T1000 (cell line): Measurements from ENCODE around the gene WEE1.
A peak's percentile ranks its signal among the peaks of the same experiment; 100 is the strongest.
"Not testable (repeated sequence)": the region's sequence is repeated elsewhere in the genome, so short reads cannot be mapped to it uniquely, and the experiment has no call there.

Source experiments
- DNase-seq: peaks from one replicate; lab custom pipeline; 2025; ENCODE audit warnings: mixed read lengths; lab: John Stamatoyannopoulos, UW

Gene WEE1

DNA sequence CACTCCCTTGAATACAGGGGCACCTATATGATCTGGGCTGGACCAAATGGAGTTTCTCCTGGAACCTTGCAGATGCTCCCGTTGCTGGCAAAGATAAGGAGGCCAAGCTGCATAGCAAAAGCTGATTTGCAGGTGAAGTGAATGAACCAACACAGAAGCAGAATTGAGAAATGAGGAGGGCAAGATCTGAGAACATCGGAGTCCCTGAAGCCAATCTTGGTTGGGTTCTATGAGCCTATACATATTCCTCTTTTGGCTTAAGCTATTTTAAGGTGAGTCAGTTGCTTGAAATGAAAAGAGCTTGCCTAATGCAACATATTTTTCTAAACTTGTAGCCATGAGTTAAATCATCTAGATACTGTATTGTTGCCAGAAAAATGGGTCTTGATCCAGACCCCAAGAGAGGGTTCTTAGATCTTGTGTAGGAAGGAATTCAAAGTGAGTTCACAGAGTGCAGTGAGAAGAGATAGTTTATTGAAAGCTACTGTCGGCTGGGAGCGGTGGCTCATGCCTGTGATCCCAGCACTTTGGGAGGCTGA lies 23.5 kb downstream of the WEE1 start:
- no peak for DNase-seq

GRCh38 chr11:9600166-9600565 lies 26.7 kb downstream of the WEE1 start:
- DNase-seq: no peak

- no peak for DNase-seq
Observed at GRCh38 chr11:9600644-9601036, 27.2 kb downstream of the WEE1 start.

DNA sequence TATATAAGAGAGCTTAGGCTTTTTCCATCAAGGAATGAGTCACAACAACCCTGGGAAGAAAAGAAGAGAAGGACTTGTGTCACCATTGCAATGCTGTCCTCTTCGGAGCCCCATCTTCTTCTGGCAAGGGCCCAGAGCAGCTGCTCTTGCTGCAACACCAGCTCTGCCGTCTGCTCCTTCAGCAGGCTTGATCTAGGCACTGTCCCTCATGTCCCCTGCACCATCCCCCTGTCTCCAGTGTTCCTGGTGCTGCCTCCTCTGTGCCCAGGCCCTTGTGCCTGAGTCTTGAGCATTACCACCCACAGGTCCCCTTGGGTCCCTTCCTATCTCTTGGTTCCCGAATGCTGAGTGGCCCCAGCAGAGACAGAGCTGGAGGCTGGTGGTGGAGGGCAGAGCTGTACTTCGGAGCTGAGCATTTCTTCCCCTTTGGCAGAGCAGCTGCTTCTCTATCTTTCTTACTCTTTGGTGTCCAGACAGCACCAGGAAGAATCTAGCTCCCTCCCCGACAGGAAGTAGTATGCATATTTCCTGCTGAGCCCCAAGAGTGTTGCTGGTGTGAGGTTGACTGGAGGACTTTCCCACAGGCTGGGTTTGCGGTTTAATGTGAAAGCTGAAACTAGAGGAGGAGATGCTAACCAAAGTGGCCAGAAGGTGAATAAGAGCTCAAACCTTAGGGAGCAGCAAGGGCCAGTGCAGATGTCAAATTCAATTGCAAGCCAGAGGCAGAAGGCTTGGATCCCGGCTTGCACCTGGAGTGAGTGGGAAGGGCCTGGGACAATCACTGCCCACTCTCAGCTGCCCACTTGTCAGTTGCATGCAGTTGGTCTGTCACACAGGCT lies 27.8 kb downstream of the WEE1 start:
- DNase-seq: peak; percentile 20

- DNase-seq: no peak
Observed at GRCh38 chr11:9601876-9602199, 28.4 kb downstream of the WEE1 start.

- not testable (repeated sequence) for DNase-seq
Observed at GRCh38 chr11:9603214-9603613, 29.7 kb downstream of the WEE1 start.

DNA sequence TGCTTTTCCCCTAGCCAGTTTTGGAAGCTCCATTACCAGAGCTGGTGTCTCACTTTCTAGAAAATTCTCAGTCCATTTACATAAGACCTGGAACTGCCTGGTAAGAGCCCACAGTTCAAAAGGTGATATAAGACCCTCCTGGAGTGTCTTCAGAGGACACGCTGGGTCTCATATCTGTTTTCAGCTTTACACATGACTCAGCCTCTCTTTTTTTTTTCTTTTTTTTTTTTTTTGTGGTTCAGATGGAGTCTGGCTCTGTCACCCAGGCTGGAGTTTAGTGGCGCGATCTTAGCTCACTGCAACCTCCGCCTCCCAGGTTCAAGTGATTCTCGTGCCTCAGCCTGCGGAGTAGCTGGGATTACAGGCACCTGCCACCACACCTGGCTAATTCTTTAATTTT lies 30.7 kb downstream of the WEE1 start:
- DNase-seq: no peak

DNA sequence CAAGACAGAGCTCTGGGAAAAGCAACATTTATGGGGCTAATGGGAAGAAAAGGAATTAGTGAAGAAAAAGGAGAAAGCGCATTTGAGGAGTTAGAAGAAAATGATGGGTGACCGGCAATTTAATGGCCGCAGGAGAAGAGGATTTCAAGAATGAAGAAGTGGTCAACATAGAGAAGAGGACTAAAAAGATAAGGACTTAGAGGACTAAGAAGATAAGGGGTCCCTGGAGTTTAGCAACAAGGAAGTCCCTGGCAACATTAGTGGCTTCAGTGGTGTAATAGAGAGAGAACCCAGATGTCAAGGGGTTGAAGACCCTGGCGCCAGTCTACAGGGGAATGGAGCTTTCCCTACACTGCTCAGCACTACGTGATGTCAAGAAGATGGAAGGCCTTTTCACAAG lies 32.3 kb downstream of the WEE1 start:
- DNase-seq: no peak

DNA sequence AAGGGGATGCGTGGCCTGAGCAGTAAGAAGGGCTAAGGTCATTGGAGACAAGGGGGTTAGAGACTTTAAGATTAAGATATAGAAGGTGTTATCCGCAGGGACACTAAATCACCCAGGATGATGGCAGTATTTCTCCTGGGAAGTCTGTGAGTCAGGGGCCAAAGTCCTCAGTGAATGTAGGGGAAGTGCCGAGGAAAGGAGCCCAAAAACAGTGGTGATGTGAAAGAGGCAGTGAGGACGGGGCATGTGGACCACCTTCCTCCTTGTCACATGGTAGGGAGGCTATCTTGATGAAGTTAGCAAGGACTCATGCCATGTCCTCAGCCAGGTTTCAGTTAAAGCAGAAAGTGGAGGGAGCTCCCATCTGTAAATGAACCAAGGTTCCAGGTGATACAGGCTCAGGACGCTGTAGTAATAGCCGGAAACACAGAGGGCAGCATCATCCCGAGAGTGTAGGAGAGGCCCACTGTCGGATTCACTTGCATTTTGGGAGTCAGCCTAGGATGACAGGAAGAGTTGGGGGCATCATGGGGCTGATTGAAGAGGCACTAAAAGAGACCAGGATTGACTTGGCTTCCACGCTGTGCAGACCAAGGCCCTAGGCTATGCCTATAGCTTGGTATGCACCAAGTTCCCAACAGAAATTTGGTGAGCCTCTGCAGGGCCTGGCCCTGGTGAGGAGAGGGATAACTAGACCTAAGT lies 33.5 kb downstream of the WEE1 start:
- no peak for DNase-seq

GRCh38 chr11:9607511-9607899 lies 34.0 kb downstream of the WEE1 start:
- no peak for DNase-seq

DNA sequence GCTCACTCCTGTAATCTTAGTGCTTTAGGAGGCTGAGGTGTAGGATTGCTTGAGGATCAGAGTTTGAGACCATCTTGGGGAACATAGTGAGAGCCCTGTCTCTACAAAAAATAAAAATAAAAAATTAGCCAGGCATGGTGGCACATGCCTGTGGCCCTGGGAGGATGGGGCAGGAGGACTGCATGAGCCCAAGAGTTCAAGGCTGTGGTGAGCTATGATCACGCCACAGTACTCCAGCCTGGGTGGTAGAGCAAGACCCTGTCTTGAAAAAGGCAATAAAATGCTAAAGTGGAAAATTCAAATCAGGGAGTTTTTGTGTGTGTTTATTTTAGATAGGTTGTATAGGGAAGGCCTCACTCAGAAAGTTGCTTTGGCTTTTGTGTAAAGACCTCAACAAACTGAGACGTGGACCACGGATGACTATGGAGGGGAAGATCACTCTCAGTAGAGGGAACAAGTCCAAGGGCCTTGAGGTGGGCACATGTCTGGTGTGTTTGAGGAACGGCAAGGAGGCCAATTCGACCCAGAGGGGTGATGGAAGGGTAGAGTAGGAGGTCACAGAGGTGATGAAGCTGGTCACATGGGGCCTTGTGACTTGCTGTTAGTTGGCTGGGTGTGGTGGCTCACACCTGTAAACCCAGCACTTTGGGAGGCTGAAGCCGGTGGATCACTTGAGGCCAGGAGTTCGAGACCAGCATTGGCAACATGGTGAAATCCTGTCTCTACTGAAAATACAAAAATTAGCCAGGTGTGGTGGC lies 35.7 kb downstream of the WEE1 start:
- DNase-seq: no peak

GRCh38 chr11:9609841-9610240 lies 36.4 kb downstream of the WEE1 start:
- no peak for DNase-seq

DNA sequence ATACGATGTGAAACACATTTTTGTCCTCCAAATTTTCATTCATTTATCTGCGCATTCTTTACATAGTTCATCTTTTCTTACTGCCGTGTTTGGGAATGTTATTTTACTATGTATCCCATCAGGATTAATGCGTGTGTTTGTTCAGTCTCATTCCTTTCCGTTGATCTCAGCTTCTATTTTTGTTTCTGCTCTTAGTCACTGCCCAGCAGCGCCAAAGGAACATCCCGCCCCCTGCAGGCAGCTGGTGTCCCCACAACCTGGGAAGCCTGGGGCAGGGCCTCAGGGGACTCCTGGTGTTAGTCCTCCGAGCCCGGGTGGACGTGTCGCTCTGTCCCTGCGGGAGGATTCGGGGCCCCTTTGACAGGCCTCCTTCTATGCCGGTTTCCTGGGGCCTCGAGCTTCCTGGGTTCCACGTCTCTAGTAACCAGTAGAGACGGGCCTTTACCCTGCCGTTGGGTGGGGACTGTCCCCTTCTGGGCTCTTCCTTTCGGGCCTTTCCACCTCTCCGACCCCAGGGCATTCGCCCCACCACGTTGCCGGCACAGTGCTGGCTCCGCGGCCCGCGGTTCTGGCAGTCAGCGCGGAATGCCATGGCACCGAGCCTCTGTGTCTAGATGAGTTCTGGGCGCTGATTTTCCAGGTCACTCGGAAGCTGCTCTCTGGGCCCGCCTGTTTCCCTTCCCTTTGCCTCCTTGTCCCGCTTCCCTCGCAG lies 39.8 kb downstream of the WEE1 start:
- DNase-seq: peak; percentile 87

DNA sequence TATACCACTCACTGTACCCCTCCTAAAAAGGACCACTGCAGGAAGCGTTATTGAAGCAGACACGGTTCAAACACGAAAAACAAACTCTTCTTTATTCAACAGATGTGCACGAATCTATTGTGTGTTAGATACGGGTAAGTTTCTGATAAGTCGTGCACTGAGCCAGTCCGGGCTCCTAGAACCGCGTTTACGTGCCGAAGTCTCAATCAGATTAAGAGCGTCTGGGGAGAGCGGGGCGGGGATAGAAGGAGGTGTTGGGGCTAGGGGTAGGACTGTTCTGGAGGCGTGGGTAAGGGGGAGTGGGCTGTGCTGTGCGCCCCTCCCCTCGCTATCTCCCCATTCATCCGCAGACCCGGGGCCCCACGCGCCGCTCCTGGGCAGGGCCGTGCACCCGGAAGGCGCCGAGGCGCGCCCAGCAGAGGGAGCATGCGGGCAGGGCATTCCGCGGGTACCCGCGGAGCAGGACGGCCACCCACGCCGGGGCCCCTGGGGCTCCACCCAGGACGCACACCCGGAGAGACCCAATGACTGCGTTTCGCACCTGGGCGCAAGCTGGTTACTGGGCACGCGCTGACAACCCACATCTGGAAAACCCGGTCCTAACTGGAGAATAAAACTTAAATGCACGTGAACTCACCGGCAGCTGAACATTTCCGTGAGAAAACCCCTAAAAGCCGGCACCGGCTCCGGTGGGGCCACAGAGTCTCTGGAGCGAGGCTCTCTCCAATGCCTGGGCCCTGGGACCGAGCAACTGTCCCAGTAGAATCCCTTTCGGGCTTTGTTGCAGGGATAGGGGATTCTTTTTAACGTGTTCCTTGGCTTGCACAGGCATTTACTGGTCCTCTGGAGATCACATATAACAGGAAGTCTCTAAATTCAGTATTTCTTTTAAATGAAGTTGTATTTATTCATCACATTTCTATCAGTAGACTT lies 40.6 kb downstream of the WEE1 start:
- peak; percentile 75 for DNase-seq

DNA sequence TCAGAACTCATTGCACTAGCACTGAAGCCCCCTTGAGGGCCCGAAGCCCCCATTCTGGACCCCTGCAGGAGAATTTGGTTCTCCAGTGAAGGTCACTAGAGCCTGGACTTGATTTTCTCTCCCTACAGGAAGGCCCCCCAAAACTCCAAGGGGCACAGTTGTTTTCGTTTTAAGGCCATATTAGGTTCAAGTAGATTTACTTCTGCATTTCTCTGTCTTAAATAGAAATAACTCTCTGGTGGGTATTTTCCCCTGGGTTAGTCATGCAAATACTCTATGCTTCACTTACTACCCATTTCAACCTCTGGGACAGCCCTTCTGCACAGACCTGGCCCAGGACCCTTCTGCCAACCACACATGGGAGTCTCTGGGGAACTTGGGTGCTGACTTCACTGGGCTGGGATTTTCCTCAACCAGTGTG lies 41.6 kb downstream of the WEE1 start:
- DNase-seq: no peak

GRCh38 chr11:9616042-9616675 lies 42.7 kb downstream of the WEE1 start:
- DNase-seq: no peak

DNA sequence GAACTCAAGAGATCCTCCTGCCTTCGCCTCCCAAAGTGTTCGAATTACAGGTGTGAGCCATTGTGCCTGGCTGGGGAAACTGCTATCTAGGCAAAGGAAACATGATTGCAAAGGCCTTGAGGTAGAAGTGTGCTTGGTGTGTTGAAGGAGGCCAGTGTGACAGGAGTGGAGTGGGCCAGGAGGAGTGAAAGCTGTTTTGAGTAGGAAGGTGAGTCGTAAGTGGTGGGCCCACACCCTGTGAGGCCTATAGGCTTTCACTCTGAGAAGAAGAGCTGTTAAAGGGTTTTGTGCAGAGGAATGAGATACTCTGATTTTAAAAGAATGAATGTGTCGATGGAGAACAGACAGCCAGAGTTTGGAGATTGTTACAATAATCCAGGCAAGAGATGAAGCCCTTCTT lies 43.4 kb downstream of the WEE1 start:
- DNase-seq: no peak

DNA sequence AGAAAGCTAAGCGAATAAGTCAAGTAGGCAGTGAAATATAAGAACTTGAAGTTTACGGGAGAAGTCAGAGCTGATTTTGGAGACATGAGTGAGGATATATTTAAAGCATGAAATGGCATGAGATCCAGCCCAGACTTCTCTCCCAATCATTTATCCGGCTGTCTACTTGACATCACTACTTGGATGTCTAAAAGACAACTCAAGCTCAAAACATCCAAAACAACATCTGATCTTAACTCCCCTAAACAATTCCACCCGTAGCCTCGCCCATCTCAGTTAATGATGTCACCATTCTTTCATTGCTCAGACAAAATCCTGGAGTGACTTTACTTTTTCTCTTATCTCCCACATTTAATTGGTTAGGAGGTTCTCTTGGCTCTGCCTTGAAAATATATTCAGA lies 44.5 kb downstream of the WEE1 start:
- DNase-seq: no peak

GRCh38 chr11:9619004-9619403 lies 45.5 kb downstream of the WEE1 start:
- DNase-seq: no peak

DNA sequence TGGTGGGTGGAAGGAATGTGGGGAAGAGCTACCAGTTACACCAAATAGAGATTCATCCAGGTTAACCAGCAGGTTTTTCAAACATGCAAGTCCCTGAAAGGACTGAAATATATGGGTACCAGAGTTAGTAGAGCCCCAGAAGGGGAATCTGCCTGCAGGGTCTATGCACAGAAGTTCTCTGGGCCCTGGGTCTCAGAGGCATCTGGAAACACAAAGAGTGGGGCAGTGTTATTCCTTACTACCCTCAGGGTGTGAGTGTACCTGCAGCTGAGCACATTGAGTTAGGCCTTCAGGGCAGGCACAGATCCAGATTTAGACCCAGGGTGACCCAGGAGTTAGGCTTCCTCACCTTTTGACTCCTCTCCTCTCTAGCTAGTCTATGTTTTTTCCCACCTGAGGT lies 46.5 kb downstream of the WEE1 start:
- DNase-seq: no peak
